C4-2B (cell line): ENCODE data around the gene PROKR1.

Experiments used
- ZFX ChIP-seq: fragments of 450-650 bp; IDR thresholded peaks from 2 replicates; pipeline ENCODE4 v1.6.1; 2017
- TF ChIP-seq, protein P1 (sequence below): fragments of 450-650 bp; conservative IDR thresholded peaks from 2 replicates; pipeline ENCODE4 v1.5.1; 2017; ENCODE audit warnings: mild to moderate bottlenecking

DNA sequence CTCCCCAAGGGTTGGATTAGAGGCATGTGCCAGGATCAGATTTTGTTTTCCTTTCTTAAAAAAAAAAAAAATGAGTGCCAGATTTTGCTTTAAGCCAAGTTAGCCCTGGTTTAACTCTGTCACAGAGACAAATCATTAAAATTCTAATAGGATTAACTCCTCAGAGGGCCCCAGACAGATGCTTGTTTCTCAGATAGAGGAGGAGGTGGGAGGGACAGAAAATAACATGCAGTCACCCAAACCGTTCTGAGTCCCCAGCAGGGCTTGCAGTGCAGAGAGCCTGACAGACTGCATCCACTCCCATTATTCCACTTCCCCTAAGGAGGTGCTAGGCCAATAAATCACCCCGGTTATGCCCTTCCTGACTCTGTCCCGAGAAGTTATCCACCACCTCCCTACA lies 6.3 kb upstream of the PROKR1 start:
- TF ChIP-seq, protein P1, sequence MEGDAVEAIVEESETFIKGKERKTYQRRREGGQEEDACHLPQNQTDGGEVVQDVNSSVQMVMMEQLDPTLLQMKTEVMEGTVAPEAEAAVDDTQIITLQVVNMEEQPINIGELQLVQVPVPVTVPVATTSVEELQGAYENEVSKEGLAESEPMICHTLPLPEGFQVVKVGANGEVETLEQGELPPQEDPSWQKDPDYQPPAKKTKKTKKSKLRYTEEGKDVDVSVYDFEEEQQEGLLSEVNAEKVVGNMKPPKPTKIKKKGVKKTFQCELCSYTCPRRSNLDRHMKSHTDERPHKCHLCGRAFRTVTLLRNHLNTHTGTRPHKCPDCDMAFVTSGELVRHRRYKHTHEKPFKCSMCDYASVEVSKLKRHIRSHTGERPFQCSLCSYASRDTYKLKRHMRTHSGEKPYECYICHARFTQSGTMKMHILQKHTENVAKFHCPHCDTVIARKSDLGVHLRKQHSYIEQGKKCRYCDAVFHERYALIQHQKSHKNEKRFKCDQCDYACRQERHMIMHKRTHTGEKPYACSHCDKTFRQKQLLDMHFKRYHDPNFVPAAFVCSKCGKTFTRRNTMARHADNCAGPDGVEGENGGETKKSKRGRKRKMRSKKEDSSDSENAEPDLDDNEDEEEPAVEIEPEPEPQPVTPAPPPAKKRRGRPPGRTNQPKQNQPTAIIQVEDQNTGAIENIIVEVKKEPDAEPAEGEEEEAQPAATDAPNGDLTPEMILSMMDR = no peak
- TF ChIP-seq ZFX = no peak
